SK-N-SH (cell line): ENCODE data around the gene MXI1.

Source experiments
- GABPA ChIP-seq: IDR thresholded peaks from 2 replicates; pipeline ENCODE4 v1.4.0; 2012; ENCODE audit warnings: low read depth, mild to moderate bottlenecking
- NFIC ChIP-seq: IDR thresholded peaks from 2 replicates; pipeline ENCODE4 v1.4.0; 2012; ENCODE audit warnings: borderline replicate concordance
- POLR2AphosphoS5 ChIP-seq: IDR thresholded peaks from 2 replicates; pipeline ENCODE4 v1.6.1; 2012; ENCODE audit warnings: low read depth, low read length
- RAD21 ChIP-seq: IDR thresholded peaks from 2 replicates; pipeline ENCODE4 v1.6.1; 2012; ENCODE audit warnings: mild to moderate bottlenecking, low read length
- RFX5 ChIP-seq: IDR thresholded peaks from 2 replicates; pipeline ENCODE4 v1.6.1; 2012; ENCODE audit warnings: mild to moderate bottlenecking, improper control_type of control experiment, low read length
- TAF1 ChIP-seq: IDR thresholded peaks from 2 replicates; pipeline ENCODE4 v1.6.1; 2012; ENCODE audit warnings: low read depth, mild to moderate bottlenecking, low read length, moderate library complexity, borderline replicate concordance
- TF ChIP-seq, protein P1 (sequence below): IDR thresholded peaks from 2 replicates; pipeline ENCODE4 v1.4.0; 2012; ENCODE audit warnings: low read depth, borderline replicate concordance
- TF ChIP-seq, protein P2 (sequence below): fragments of 200-600 bp; sonication (generic); IDR thresholded peaks from 2 replicates; pipeline ENCODE4 v1.6.1; 2017; ENCODE audit warnings: antibody characterized with exemption, mild to moderate bottlenecking, moderate library complexity
- TF ChIP-seq, protein P3 (sequence below): IDR thresholded peaks from 2 replicates; pipeline ENCODE4; 2012

DNA sequence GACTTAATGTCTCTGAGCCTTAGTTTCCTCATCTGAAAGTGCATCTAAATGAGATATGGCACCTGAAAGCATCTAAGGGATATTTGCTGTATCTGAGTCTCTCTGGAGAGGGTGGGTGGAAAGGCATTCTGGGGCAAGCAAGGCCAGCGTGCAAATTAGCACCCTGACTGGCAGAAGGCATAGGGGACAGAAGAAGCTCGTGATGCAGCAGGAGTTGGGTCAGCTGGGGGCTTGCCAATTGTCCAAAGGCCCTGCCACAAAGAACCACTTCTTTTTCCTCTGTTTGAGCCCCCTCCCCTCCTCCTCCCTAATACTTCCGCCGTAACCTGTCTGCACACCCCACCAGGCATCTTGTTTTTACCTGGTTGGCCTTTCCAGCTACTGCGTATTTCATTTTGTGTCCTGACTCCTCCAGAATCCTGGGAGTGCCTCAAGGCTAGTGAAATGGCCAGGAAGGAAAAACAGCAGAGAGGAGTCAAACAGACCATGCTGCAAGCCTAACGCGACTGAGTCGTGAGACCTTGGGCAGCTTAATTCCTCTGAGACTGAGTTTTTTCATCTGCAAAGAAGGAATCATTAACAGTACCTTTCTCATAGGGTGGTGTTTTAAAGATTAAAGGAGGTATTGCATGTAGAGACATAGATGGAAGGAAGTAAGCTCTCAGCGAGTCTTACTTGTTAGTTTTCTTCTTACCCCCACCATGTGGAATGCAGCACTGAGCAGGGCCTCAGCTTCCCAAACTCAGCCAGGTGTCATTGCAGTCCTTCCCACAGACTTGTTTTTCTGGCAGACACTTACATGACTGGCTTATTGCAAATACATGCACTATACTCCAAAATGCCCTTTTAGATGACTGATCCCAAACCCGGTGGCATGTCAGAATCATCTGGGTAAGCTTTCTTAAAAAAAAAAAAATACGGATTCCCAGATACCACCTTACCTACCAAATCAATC, 49.1 kb upstream of the MXI1 start:
- TF ChIP-seq, protein P1, sequence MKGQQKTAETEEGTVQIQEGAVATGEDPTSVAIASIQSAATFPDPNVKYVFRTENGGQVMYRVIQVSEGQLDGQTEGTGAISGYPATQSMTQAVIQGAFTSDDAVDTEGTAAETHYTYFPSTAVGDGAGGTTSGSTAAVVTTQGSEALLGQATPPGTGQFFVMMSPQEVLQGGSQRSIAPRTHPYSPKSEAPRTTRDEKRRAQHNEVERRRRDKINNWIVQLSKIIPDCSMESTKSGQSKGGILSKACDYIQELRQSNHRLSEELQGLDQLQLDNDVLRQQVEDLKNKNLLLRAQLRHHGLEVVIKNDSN = no peak
- TF ChIP-seq, protein P2, sequence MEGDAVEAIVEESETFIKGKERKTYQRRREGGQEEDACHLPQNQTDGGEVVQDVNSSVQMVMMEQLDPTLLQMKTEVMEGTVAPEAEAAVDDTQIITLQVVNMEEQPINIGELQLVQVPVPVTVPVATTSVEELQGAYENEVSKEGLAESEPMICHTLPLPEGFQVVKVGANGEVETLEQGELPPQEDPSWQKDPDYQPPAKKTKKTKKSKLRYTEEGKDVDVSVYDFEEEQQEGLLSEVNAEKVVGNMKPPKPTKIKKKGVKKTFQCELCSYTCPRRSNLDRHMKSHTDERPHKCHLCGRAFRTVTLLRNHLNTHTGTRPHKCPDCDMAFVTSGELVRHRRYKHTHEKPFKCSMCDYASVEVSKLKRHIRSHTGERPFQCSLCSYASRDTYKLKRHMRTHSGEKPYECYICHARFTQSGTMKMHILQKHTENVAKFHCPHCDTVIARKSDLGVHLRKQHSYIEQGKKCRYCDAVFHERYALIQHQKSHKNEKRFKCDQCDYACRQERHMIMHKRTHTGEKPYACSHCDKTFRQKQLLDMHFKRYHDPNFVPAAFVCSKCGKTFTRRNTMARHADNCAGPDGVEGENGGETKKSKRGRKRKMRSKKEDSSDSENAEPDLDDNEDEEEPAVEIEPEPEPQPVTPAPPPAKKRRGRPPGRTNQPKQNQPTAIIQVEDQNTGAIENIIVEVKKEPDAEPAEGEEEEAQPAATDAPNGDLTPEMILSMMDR = no peak
- no peak for TF ChIP-seq RAD21
- TF ChIP-seq, protein P3, sequence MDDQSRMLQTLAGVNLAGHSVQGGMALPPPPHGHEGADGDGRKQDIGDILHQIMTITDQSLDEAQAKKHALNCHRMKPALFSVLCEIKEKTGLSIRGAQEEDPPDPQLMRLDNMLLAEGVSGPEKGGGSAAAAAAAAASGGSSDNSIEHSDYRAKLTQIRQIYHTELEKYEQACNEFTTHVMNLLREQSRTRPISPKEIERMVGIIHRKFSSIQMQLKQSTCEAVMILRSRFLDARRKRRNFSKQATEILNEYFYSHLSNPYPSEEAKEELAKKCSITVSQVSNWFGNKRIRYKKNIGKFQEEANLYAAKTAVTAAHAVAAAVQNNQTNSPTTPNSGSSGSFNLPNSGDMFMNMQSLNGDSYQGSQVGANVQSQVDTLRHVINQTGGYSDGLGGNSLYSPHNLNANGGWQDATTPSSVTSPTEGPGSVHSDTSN = no peak
- TF ChIP-seq RFX5 = no peak
- TF ChIP-seq POLR2AphosphoS5 = no peak
- TF ChIP-seq TAF1 = no peak
- no peak for TF ChIP-seq GABPA
- TF ChIP-seq NFIC = no peak
